Measurements from ENCODE around the gene SLC16A2. TPM values are rescaled to one million over a fixed set of nuclear protein-coding genes. Genes with fewer than 3 reads are reported as not detected.

SLC16A2 gene
- total RNA-seq, 1 experiment from 2014 or later, result 55.2 TPM

DNA sequence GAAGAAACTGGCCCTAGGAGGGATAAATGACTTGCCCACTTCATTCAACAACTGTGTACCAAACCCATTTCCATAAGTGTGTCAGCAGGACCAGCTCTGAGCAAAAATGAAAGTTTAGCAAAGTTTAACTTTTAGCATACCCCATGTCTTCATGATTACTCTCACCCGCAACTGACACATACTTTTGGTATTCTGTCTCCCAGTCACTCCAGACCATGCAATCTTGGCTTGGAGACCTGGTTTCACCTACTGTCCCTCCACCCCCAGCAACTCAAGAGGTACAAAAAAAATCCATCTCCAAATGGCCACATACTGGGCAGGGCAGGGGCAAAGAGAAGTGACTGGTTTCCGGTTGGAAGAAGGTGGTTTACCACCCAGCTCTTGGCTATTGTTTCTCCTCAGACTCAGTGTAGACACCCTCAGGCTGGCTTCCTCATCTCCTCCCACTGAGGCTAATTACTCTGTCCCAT, 113.3 kb downstream of the SLC16A2 start:
- ATAC-seq, result no peak
- Mint-ChIP-seq H3K27ac (no peak overlapping the region), H3K9me3 (no peaks in the 10 kb centered on the region), H3K4me3 (peak overlapping the region; percentile 66; the same call in 1 of the 2 replicates), H3K4me1 (peaks cover 28% of the 10 kb centered on the region), H3K36me3 (peaks cover 8% of the 10 kb centered on the region), H3K27me3 (ENCODE audit: low read depth) (no peaks in the 10 kb centered on the region; the same call in 1 of the 2 replicates)
- ChIA-PET CTCF (interaction anchor here (0.8 to 4.1 kb wide), 14 partner anchors 10 to 209 kb away, joined by 3 to 68 read pairs (median 4); partner anchors contain the start of gene SLC16A2), POLR2A (no interaction called here)
- no peak for DNase-seq (ENCODE audit: low spot score)
- TF ChIP-seq ZNF232 (CRISPR knock-in tag; IDR thresholded peaks at IDR 0.05), result no peak
- no peak for TF ChIP-seq NR1H2 (CRISPR knock-in tag; IDR thresholded peaks at IDR 0.05)
- TF ChIP-seq, protein P1, sequence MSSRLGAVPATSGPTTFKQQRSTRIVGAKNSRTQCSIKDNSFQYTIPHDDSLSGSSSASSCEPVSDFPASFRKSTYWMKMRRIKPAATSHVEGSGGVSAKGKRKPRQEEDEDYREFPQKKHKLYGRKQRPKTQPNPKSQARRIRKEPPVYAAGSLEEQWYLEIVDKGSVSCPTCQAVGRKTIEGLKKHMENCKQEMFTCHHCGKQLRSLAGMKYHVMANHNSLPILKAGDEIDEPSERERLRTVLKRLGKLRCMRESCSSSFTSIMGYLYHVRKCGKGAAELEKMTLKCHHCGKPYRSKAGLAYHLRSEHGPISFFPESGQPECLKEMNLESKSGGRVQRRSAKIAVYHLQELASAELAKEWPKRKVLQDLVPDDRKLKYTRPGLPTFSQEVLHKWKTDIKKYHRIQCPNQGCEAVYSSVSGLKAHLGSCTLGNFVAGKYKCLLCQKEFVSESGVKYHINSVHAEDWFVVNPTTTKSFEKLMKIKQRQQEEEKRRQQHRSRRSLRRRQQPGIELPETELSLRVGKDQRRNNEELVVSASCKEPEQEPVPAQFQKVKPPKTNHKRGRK (CRISPR knock-in tag; IDR thresholded peaks at IDR 0.05; ENCODE audit: borderline replicate concordance), result no peak
- TF ChIP-seq, protein P2, sequence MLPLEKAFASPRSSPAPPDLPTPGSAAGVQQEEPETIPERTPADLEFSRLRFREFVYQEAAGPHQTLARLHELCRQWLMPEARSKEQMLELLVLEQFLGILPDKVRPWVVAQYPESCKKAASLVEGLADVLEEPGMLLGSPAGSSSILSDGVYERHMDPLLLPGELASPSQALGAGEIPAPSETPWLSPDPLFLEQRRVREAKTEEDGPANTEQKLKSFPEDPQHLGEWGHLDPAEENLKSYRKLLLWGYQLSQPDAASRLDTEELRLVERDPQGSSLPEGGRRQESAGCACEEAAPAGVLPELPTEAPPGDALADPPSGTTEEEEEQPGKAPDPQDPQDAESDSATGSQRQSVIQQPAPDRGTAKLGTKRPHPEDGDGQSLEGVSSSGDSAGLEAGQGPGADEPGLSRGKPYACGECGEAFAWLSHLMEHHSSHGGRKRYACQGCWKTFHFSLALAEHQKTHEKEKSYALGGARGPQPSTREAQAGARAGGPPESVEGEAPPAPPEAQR (CRISPR knock-in tag; IDR thresholded peaks at IDR 0.05), result no peak
- no peak for TF ChIP-seq NFYB (CRISPR knock-in tag; conservative IDR thresholded peaks at IDR 0.05; ENCODE audit: low read depth)
- no peak for TF ChIP-seq TP53 (CRISPR knock-in tag; IDR thresholded peaks at IDR 0.05)
- no peak for TF ChIP-seq OVOL2 (CRISPR knock-in tag; IDR thresholded peaks at IDR 0.05; ENCODE audit: borderline replicate concordance)
- TF ChIP-seq ZBTB21 (CRISPR knock-in tag; IDR thresholded peaks at IDR 0.05; ENCODE audit: borderline replicate concordance), result no peak
- no peak for TF ChIP-seq TEAD4 (CRISPR knock-in tag; IDR thresholded peaks at IDR 0.05)
- no peak for TF ChIP-seq HMGA2 (CRISPR knock-in tag; IDR thresholded peaks at IDR 0.05)
- TF ChIP-seq, protein P3, sequence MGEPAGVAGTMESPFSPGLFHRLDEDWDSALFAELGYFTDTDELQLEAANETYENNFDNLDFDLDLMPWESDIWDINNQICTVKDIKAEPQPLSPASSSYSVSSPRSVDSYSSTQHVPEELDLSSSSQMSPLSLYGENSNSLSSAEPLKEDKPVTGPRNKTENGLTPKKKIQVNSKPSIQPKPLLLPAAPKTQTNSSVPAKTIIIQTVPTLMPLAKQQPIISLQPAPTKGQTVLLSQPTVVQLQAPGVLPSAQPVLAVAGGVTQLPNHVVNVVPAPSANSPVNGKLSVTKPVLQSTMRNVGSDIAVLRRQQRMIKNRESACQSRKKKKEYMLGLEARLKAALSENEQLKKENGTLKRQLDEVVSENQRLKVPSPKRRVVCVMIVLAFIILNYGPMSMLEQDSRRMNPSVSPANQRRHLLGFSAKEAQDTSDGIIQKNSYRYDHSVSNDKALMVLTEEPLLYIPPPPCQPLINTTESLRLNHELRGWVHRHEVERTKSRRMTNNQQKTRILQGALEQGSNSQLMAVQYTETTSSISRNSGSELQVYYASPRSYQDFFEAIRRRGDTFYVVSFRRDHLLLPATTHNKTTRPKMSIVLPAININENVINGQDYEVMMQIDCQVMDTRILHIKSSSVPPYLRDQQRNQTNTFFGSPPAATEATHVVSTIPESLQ (CRISPR knock-in tag; IDR thresholded peaks at IDR 0.05), result no peak
- no peak for TF ChIP-seq AFF4 (CRISPR knock-in tag; IDR thresholded peaks at IDR 0.05; ENCODE audit: borderline replicate concordance)
- TF ChIP-seq CREM (CRISPR knock-in tag; IDR thresholded peaks at IDR 0.05), result no peak
- no peak for TF ChIP-seq E2F1 (CRISPR knock-in tag; IDR thresholded peaks at IDR 0.05)
- TF ChIP-seq NFATC4 (CRISPR knock-in tag; IDR thresholded peaks at IDR 0.05), result no peak

- Mint-ChIP-seq H3K27me3 (ENCODE audit: low read depth) (no peaks in the 10 kb centered on the region; the same call in 1 of the 2 replicates), H3K4me3 (peak overlapping the region; percentile 66), H3K9me3 (no peaks in the 10 kb centered on the region), H3K4me1 (peaks cover 28% of the 10 kb centered on the region), H3K27ac (no peak overlapping the region), H3K36me3 (peaks cover 8% of the 10 kb centered on the region)
- POLR2A ChIA-PET, result no interaction called here
- TF ChIP-seq, protein P4, sequence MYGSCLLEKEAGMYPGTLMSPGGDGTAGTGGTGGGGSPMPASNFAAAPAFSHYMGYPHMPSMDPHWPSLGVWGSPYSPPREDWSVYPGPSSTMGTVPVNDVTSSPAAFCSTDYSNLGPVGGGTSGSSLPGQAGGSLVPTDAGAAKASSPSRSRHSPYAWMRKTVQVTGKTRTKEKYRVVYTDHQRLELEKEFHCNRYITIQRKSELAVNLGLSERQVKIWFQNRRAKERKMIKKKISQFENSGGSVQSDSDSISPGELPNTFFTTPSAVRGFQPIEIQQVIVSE (CRISPR knock-in tag; IDR thresholded peaks at IDR 0.05; ENCODE audit: borderline replicate concordance), result no peak
- TF ChIP-seq ZNF219 (CRISPR knock-in tag; IDR thresholded peaks at IDR 0.05; ENCODE audit: borderline replicate concordance) (no peak), ELF4 (CRISPR knock-in tag; IDR thresholded peaks at IDR 0.05; ENCODE audit: low read depth) (no peak)
- CTCF ChIA-PET, result interaction anchor here (0.8 to 4.1 kb wide), 14 partner anchors 10 to 210 kb away, joined by 3 to 68 read pairs (median 4); partner anchors contain the start of gene SLC16A2
- no peak for DNase-seq (ENCODE audit: low spot score)
- ATAC-seq, result no peak
These were observed 113.8 kb downstream of the SLC16A2 start for GRCh38 chrX:74535086-74535407.
